IMR-90 (cell line): Measurements from ENCODE around the gene ATP13A2. TPM values are rescaled to one million over a fixed set of nuclear protein-coding genes. Genes with fewer than 3 reads are reported as not detected.

Experiments used
- ATAC-seq: fragments of 200-7000 bp; cut with Tn5 transposase; 2 replicates; pipeline ENCODE4 v1.9.1; 2020; ENCODE audit warnings: low read depth, mild to moderate bottlenecking, moderate library complexity
- BruUV-seq: library from RNA; stranded (reverse); fragments of 400-500 nt; replicated peaks from 2 replicates; lab custom pipeline; 2021; lab: Mats Ljungman, UMichigan
- CTCF ChIA-PET: fragments of 300-600 bp; formaldehyde crosslinking; extraction: SDS; loops from one replicate; lab custom pipeline; 2021; ENCODE audit warnings: antibody characterized with exemption; lab: Yijun Ruan, JAX
- POLR2A ChIA-PET: fragments of 300-600 bp; sonication (Branson Sonifier 250); formaldehyde crosslinking; loops from one replicate; lab custom pipeline; 2022; ENCODE audit warnings: antibody characterized with exemption; ENCODE audit not compliant: unreplicated experiment; lab: Charles Lee
- DNase-seq: peaks from one replicate; pipeline ENCODE4 v3.0.0; 2013
- H2AFZ ChIP-seq: replicated peaks from 2 replicates; pipeline ENCODE3; 2013; ENCODE audit warnings: low read length, mild to moderate bottlenecking; ENCODE audit not compliant: poor library complexity
- H2AK5ac ChIP-seq: 2 replicates; pipeline ENCODE4 v1.6.1; 2013; ENCODE audit warnings: low read depth, low read length, inconsistent platforms
- H2AK9ac ChIP-seq: replicated peaks from 2 replicates; pipeline ENCODE3; 2013; ENCODE audit warnings: mild to moderate bottlenecking, low read depth, low read length, moderate library complexity; ENCODE audit not compliant: poor library complexity
- H2BK120ac ChIP-seq: 2 replicates; pipeline ENCODE4 v1.6.1; 2013; ENCODE audit warnings: low read depth, low read length, inconsistent platforms
- H2BK15ac ChIP-seq: 3 replicates; pipeline ENCODE4 v1.6.1; 2013; ENCODE audit warnings: low read depth, low read length, inconsistent platforms
- H2BK20ac ChIP-seq: 2 replicates; pipeline ENCODE4 v1.6.1; 2013; ENCODE audit warnings: low read depth, mild to moderate bottlenecking, inconsistent platforms, low read length, moderate library complexity
- H2BK5ac ChIP-seq: 2 replicates; pipeline ENCODE4 v1.6.1; 2013; ENCODE audit warnings: mild to moderate bottlenecking, low read depth, low read length, inconsistent platforms; ENCODE audit not compliant: poor library complexity, severe bottlenecking
- H3K14ac ChIP-seq: replicated peaks from 2 replicates; pipeline ENCODE4 v1.6.1; 2013; ENCODE audit warnings: low read depth, low read length, inconsistent platforms
- H3K18ac ChIP-seq: 2 replicates; pipeline ENCODE4 v1.6.1; 2013; ENCODE audit warnings: low read depth, low read length, control low read depth
- H3K23ac ChIP-seq: 2 replicates; pipeline ENCODE4 v1.6.1; 2013; ENCODE audit warnings: low read depth, low read length, inconsistent platforms
- H3K27ac ChIP-seq: 2 replicates; pipeline ENCODE4 v1.5.1; 2013; ENCODE audit warnings: mild to moderate bottlenecking, control low read depth, low read length; ENCODE audit not compliant: insufficient read depth
- H3K27me3 ChIP-seq: 2 replicates; pipeline ENCODE4 v1.6.1; 2013; ENCODE audit warnings: low read length; ENCODE audit not compliant: control insufficient read depth, insufficient read depth
- H3K36me3 ChIP-seq: 2 replicates; pipeline ENCODE4 v1.6.1; 2013; ENCODE audit warnings: low read length, mixed read lengths; ENCODE audit not compliant: control insufficient read depth, insufficient read depth
- H3K4ac ChIP-seq: 2 replicates; pipeline ENCODE4 v1.6.1; 2013; ENCODE audit warnings: low read depth, low read length, inconsistent platforms
- H3K4me1 ChIP-seq: 2 replicates; pipeline ENCODE4 v1.6.1; 2013; ENCODE audit warnings: low read length, mixed read lengths; ENCODE audit not compliant: control insufficient read depth, insufficient read depth
- H3K4me2 ChIP-seq: 2 replicates; pipeline ENCODE4 v1.6.1; 2013; ENCODE audit warnings: low read depth, mild to moderate bottlenecking, control low read depth, low read length, moderate library complexity
- H3K4me3 ChIP-seq: 2 replicates; pipeline ENCODE4 v1.5.1; 2013; ENCODE audit warnings: low read depth, mild to moderate bottlenecking, control low read depth, low read length, moderate library complexity; ENCODE audit not compliant: insufficient read depth
- H3K56ac ChIP-seq: 2 replicates; pipeline ENCODE4 v1.6.1; 2013; ENCODE audit warnings: low read length, inconsistent platforms; ENCODE audit not compliant: insufficient read depth; ENCODE audit errors: extremely low read depth
- H3K79me1 ChIP-seq, 2 experiments: 2 replicates each; pipeline ENCODE4 v1.6.1; 2013; ENCODE audit warnings: low read length in 2 of 2, inconsistent platforms in 1 of 2, low read depth in 1 of 2
- H3K9ac ChIP-seq: 2 replicates; pipeline ENCODE4 v1.6.1; 2013; ENCODE audit warnings: low read depth, low read length, control low read depth
- H3K9me1 ChIP-seq: 2 replicates; pipeline ENCODE4 v1.6.1; 2013; ENCODE audit warnings: low read length, inconsistent platforms; ENCODE audit not compliant: insufficient read depth
- H3K9me3 ChIP-seq: 2 replicates; pipeline ENCODE4 v1.6.1; 2013; ENCODE audit warnings: low read length; ENCODE audit not compliant: control insufficient read depth, insufficient read depth
- H4K20me1 ChIP-seq: 2 replicates; pipeline ENCODE4 v1.6.1; 2013; ENCODE audit warnings: low read length, inconsistent platforms; ENCODE audit not compliant: insufficient read depth
- H4K5ac ChIP-seq: 2 replicates; pipeline ENCODE4 v1.6.1; 2013; ENCODE audit warnings: mild to moderate bottlenecking, low read depth, low read length, control low read depth
- H4K8ac ChIP-seq, 2 experiments: 2 replicates each; pipeline ENCODE4 v1.6.1; 2013; ENCODE audit warnings: low read depth in 2 of 2, low read length in 2 of 2, control low read depth in 1 of 2, inconsistent platforms in 1 of 2
- H4K91ac ChIP-seq: 2 replicates; pipeline ENCODE4 v1.6.1; 2013; ENCODE audit warnings: low read depth, low read length, inconsistent platforms; ENCODE audit not compliant: insufficient read depth
- BHLHE40 ChIP-seq: fragments of 150-350 bp; IDR thresholded peaks from 2 replicates; pipeline ENCODE4 v1.6.1; 2016; ENCODE audit warnings: mild to moderate bottlenecking, low read depth, low read length
- CEBPB ChIP-seq: IDR thresholded peaks from 2 replicates; pipeline ENCODE4 v1.6.1; 2012; ENCODE audit warnings: low read depth, low read length, improper control_type of control experiment
- CHD1 ChIP-seq: IDR thresholded peaks from 2 replicates; pipeline ENCODE4 v1.6.1; 2012; ENCODE audit warnings: low read depth, low read length, improper control_type of control experiment
- MAFK ChIP-seq: IDR thresholded peaks from 2 replicates; pipeline ENCODE4 v1.6.1; 2012; ENCODE audit warnings: low read depth, low read length, improper control_type of control experiment
- MAZ ChIP-seq: IDR thresholded peaks from 2 replicates; pipeline ENCODE4 v1.6.1; 2012; ENCODE audit warnings: low read depth, mild to moderate bottlenecking, low read length, improper control_type of control experiment, moderate library complexity, borderline replicate concordance
- POLR2A ChIP-seq: IDR thresholded peaks from 2 replicates; pipeline ENCODE4 v1.6.1; 2012; ENCODE audit warnings: mild to moderate bottlenecking, low read depth, low read length
- RAD21 ChIP-seq: IDR thresholded peaks from 2 replicates; pipeline ENCODE4 v1.6.1; 2012; ENCODE audit warnings: low read length, improper control_type of control experiment
- SMC3 ChIP-seq: fragments of 150-350 bp; IDR thresholded peaks from 2 replicates; pipeline ENCODE4 v1.6.1; 2016; ENCODE audit warnings: low read depth, mild to moderate bottlenecking, antibody characterized with exemption, low read length, moderate library complexity
- WGBS, 2 experiments: methylation state at CpG; one replicate each; pipeline versions ENCODE4 v1.1.5 to v1.1.7; 2013; ENCODE audit warnings: missing lambda C conversion rate in 2 of 2; ENCODE audit not compliant: insufficient read length in 1 of 2; ENCODE audit errors: extremely low coverage in 2 of 2; 5-methylcytosine and 5-hydroxymethylcytosine counted together
- dilution Hi-C: fragments of 300-500 bp; cut with HindIII; formaldehyde crosslinking; loops from one replicate; pipeline ENCODE4 v1.14.3; 2018; ENCODE audit warnings: low sequenced_read_pairs; ENCODE audit not compliant: unreplicated experiment
- in situ Hi-C: fragments of 300-500 bp; cut with MboI; formaldehyde crosslinking; loops from 3 replicates; pipeline ENCODE4 v1.14.3; 2019; ENCODE audit warnings: low sequenced_read_pairs, inconsistent platforms, mixed read lengths
- intact Hi-C: fragments of 100-400 bp; cut with micrococcal nuclease; formaldehyde crosslinking; loops from 2 replicates; pipeline ENCODE4 v1.10.0; 2022
- polyA plus RNA-seq, 3 experiments: library from polyadenylated mRNA; depleted of rRNA; stranded (reverse); fragments of >200 nt; gene quantifications; 2 replicates each; pipeline ENCODE4 v1.2.3, GENCODE V29; 2012; ENCODE audit warnings: low replicate concordance in 1 of 3
- total RNA-seq: library from RNA; depleted of rRNA; stranded (reverse); fragments of >200 nt; gene quantifications from 2 replicates; pipeline ENCODE4 v1.2.3, GENCODE V29; 2012
- TF ChIP-seq, protein P1 (sequence below): fragments of 150-350 bp; IDR thresholded peaks from 2 replicates; pipeline ENCODE4 v1.6.1; 2017; ENCODE audit warnings: mild to moderate bottlenecking, antibody characterized with exemption, low read length, low read depth

ATP13A2 gene
- total and polyA plus RNA-seq, 2 of the 4 experiments (the other 2 are of a cell fraction) = 5.7 to 18.9 TPM

DNA sequence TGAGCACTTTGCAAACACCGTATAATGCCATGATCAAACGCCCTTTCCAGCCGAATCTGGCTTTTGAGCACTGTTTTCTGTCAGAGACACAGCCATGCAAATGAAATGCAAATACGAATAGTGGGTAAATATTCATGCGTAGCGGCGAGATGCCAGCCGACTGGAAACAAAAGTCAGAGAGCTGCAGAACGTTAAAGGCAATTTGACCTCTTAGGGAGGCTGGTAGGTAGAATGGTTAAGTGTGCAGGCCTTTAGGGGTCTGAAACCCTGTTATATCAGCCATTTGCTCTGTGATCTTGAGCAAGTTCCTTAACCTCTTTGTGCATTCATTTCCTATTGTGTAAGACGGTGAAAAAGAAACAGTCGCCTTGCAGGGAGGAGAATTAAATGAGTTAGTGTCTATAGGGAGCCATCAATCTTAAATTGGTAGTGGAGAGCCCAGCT lies 48.6 kb upstream of the ATP13A2 start:
- ATAC-seq (no peak), DNase-seq (no peak)
- Histone ChIP-seq H2BK20ac (no peak overlapping the region), H3K36me3 (no peaks in the 10 kb centered on the region), H3K27me3 (no peaks in the 10 kb centered on the region), H3K9me3 (peaks cover 4% of the 10 kb centered on the region), H3K27ac (no peak overlapping the region), H3K18ac (no peak overlapping the region), H2BK5ac (no peak overlapping the region), H2BK15ac (no peak overlapping the region), H4K8ac (no peak overlapping the region), H2BK120ac (no peak overlapping the region), H3K9me1 (no peaks in the 10 kb centered on the region), H3K9ac (no peak overlapping the region), H3K4me3 (no peak overlapping the region), H3K56ac (no peak overlapping the region), H3K4me2 (no peak overlapping the region), H2AK5ac (no peak overlapping the region), H3K14ac (no peak overlapping the region), H2AFZ (no peak overlapping the region), H3K4ac (no peak overlapping the region), H4K91ac (no peak overlapping the region), H3K4me1 (no peaks in the 10 kb centered on the region), H4K5ac (no peak overlapping the region), H4K20me1 (no peaks in the 10 kb centered on the region), H3K79me1 (no peaks in the 10 kb centered on the region), H2AK9ac (no peak overlapping the region), H3K23ac (no peak overlapping the region)
- BruUV-seq = no TSS peak
- in situ Hi-C loops = loop anchor here (5.0 kb wide), 1 partner anchor 347 kb away; no protein-coding TSS in a partner anchor
- intact Hi-C loops = no loop called here
- ChIA-PET POLR2A (no interaction called here), CTCF (interaction anchor here (0.8 to 2.8 kb wide), 3 partner anchors 15 to 176 kb away, joined by 3 to 11 read pairs (median 4); no protein-coding TSS in a partner anchor)
- TF ChIP-seq SMC3 = no peak
- TF ChIP-seq, protein P1, sequence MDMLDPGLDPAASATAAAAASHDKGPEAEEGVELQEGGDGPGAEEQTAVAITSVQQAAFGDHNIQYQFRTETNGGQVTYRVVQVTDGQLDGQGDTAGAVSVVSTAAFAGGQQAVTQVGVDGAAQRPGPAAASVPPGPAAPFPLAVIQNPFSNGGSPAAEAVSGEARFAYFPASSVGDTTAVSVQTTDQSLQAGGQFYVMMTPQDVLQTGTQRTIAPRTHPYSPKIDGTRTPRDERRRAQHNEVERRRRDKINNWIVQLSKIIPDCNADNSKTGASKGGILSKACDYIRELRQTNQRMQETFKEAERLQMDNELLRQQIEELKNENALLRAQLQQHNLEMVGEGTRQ = no peak
- TF ChIP-seq RAD21 = no peak
- no peak for TF ChIP-seq BHLHE40
- no peak for TF ChIP-seq CHD1
- no peak for TF ChIP-seq MAFK
- TF ChIP-seq MAZ = no peak
- no peak for TF ChIP-seq POLR2A
- TF ChIP-seq CEBPB = no peak
- dilution Hi-C loops = no loop called here
- WGBS, 2 experiments = 33% methylated on average over 5 of the region's 11 CpGs; no CpG with 5 or more reads in 1 of the 2 experiments
